ENCODE results near the gene FGF16. TPM values are rescaled to one million over a fixed set of nuclear protein-coding genes. Genes with fewer than 3 reads are reported as not detected.
A peak's percentile ranks its signal among the peaks of the same experiment; 100 is the strongest.
"Not testable (repeated sequence)": the region's sequence is repeated elsewhere in the genome, so short reads cannot be mapped to it uniquely, and the experiment has no call there.

The FGF16 gene
- total RNA-seq, 1 experiment from 2014 or later: not detected

- H3K36me3 ChIP-seq: no peaks in the 10 kb centered on the region
- no peaks in the 10 kb centered on the region for H3K9me3 ChIP-seq
- no peak overlapping the region for H3K4me3 ChIP-seq
- no peak for DNase-seq
- H3K27me3 ChIP-seq: no peaks in the 10 kb centered on the region
Measured at GRCh38 chrX:77441033-77441432, 6.2 kb upstream of the FGF16 start.

- no peaks in the 10 kb centered on the region for H3K36me3 ChIP-seq
- no peak for DNase-seq
- H3K9me3 ChIP-seq: no peaks in the 10 kb centered on the region
- H3K27me3 ChIP-seq: no peaks in the 10 kb centered on the region
- H3K4me3 ChIP-seq: no peak overlapping the region
Measured at GRCh38 chrX:77441479-77441878, 5.7 kb upstream of the FGF16 start.

GRCh38 chrX:77442728-77443127 lies 4.5 kb upstream of the FGF16 start:
- Histone ChIP-seq H3K4me3 (no peak overlapping the region), H3K9me3 (no peaks in the 10 kb centered on the region), H3K36me3 (no peaks in the 10 kb centered on the region), H3K27me3 (no peaks in the 10 kb centered on the region)
- peak; percentile 67 for DNase-seq

GRCh38 chrX:77444075-77444474 lies 3.1 kb upstream of the FGF16 start:
- Histone ChIP-seq H3K4me3 (no peak overlapping the region), H3K9me3 (no peaks in the 10 kb centered on the region), H3K36me3 (no peaks in the 10 kb centered on the region), H3K27me3 (no peaks in the 10 kb centered on the region)
- DNase-seq: no peak

- Histone ChIP-seq H3K27me3 (no peaks in the 10 kb centered on the region), H3K4me3 (no peak overlapping the region), H3K9me3 (no peaks in the 10 kb centered on the region), H3K36me3 (no peaks in the 10 kb centered on the region)
- DNase-seq: no peak
Measured at GRCh38 chrX:77444545-77444944, 2.6 kb upstream of the FGF16 start.

GRCh38 chrX:77446029-77446585 lies 1.1 kb upstream of the FGF16 start:
- DNase-seq: no peak
- no peak overlapping the region for H3K4me3 ChIP-seq
- no peaks in the 10 kb centered on the region for H3K27me3 ChIP-seq
- no peaks in the 10 kb centered on the region for H3K36me3 ChIP-seq
- no peaks in the 10 kb centered on the region for H3K9me3 ChIP-seq

GRCh38 chrX:77447653-77448569 lies 722 bp downstream of the FGF16 start:
- Histone ChIP-seq H3K27me3 (no peaks in the 10 kb centered on the region), H3K36me3 (no peaks in the 10 kb centered on the region), H3K9me3 (no peaks in the 10 kb centered on the region), H3K4me3 (no peak overlapping the region)
- no peak for DNase-seq

GRCh38 chrX:77450415-77450814 lies 3.2 kb downstream of the FGF16 start:
- H3K36me3 ChIP-seq: no peaks in the 10 kb centered on the region
- H3K27me3 ChIP-seq: no peaks in the 10 kb centered on the region
- H3K9me3 ChIP-seq: no peaks in the 10 kb centered on the region
- no peak overlapping the region for H3K4me3 ChIP-seq
- DNase-seq: no peak

- no peak overlapping the region for H3K4me3 ChIP-seq
- no peaks in the 10 kb centered on the region for H3K27me3 ChIP-seq
- DNase-seq: peak; percentile 53
- H3K36me3 ChIP-seq: no peaks in the 10 kb centered on the region
- H3K9me3 ChIP-seq: no peaks in the 10 kb centered on the region
Measured at GRCh38 chrX:77450996-77451395, 3.8 kb downstream of the FGF16 start.

GRCh38 chrX:77453190-77453589 lies 6.0 kb downstream of the FGF16 start:
- H3K4me3 ChIP-seq: no peak overlapping the region
- DNase-seq: no peak
- H3K9me3 ChIP-seq: no peaks in the 10 kb centered on the region
- H3K27me3 ChIP-seq: no peaks in the 10 kb centered on the region
- H3K36me3 ChIP-seq: no peaks in the 10 kb centered on the region

- no peaks in the 10 kb centered on the region for H3K9me3 ChIP-seq
- H3K36me3 ChIP-seq: no peaks in the 10 kb centered on the region
- no peak for DNase-seq
- H3K27me3 ChIP-seq: no peaks in the 10 kb centered on the region
- no peak overlapping the region for H3K4me3 ChIP-seq
Measured at GRCh38 chrX:77455437-77455836, 8.2 kb downstream of the FGF16 start.

GRCh38 chrX:77484045-77484444 lies 36.9 kb downstream of the FGF16 start:
- no peak for DNase-seq
- H3K9me3 ChIP-seq: no peaks in the 10 kb centered on the region

GRCh38 chrX:77493677-77494553 lies 46.7 kb downstream of the FGF16 start:
- no peaks in the 10 kb centered on the region for H3K9me3 ChIP-seq
- no peaks in the 10 kb centered on the region for H3K27me3 ChIP-seq
- peak; percentile 59 for DNase-seq
- no peak overlapping the region for H3K4me3 ChIP-seq
- no peaks in the 10 kb centered on the region for H3K36me3 ChIP-seq

More at GRCh38 chrX:77484045-77484444, 36.9 kb downstream of the FGF16 start:
- Histone ChIP-seq H3K27me3 (no peaks in the 10 kb centered on the region), H3K4me3 (no peak overlapping the region), H3K36me3 (no peaks in the 10 kb centered on the region)

GRCh38 chrX:77500164-77500563 lies 53.0 kb downstream of the FGF16 start:
- not testable (repeated sequence) for DNase-seq, H3K4me3 ChIP-seq, H3K36me3 ChIP-seq, H3K9me3 ChIP-seq, H3K27me3 ChIP-seq

- H3K27me3 ChIP-seq: no peaks in the 10 kb centered on the region
- peaks cover 3% of the 10 kb centered on the region for H3K36me3 ChIP-seq
- no peak for DNase-seq
- H3K4me3 ChIP-seq: no peak overlapping the region
- no peaks in the 10 kb centered on the region for H3K9me3 ChIP-seq
Measured at GRCh38 chrX:77502951-77503525, 55.8 kb downstream of the FGF16 start.

GRCh38 chrX:77505227-77505626 lies 58.0 kb downstream of the FGF16 start:
- Histone ChIP-seq H3K9me3 (no peaks in the 10 kb centered on the region), H3K36me3 (peaks cover 3% of the 10 kb centered on the region), H3K27me3 (no peaks in the 10 kb centered on the region), H3K4me3 (no peak overlapping the region)
- no peak for DNase-seq
